GM21825 (cell line): ENCODE data around the gene ENTPD1.

Experiments
- ATAC-seq: cut with Tn5 transposase; IDR thresholded peaks from one replicate; pipeline ENCODE4 v1.9.1; 2021; ENCODE audit warnings: mild to moderate bottlenecking, moderate library complexity; ENCODE audit not compliant: unreplicated experiment

The ENTPD1 gene

DNA sequence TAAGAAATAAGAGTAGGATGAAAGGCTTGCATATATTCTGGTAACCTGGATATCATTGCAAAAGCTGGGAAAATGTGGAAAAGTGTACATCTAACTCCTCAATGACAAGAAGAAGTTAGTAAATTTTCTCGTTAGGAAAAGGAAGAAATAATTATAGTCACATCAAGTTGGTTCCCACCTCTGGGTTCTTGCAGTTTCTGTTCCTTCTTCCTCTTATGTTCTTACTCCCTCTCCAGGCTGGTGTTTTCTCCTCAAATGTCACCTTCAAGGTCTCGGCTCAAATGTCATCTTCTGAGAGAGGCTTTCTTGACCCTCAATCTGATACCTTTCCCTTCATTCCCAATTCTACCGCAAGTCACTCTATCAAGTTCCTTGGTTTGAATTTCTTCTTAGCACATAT is 64.4 kb downstream of the ENTPD1 start:
- peak; percentile 52 for ATAC-seq

GRCh38 chr10:95821720-95822119 is 65.8 kb downstream of the ENTPD1 start:
- ATAC-seq: no peak

GRCh38 chr10:95830044-95830443 is 74.1 kb downstream of the ENTPD1 start:
- no peak for ATAC-seq

DNA sequence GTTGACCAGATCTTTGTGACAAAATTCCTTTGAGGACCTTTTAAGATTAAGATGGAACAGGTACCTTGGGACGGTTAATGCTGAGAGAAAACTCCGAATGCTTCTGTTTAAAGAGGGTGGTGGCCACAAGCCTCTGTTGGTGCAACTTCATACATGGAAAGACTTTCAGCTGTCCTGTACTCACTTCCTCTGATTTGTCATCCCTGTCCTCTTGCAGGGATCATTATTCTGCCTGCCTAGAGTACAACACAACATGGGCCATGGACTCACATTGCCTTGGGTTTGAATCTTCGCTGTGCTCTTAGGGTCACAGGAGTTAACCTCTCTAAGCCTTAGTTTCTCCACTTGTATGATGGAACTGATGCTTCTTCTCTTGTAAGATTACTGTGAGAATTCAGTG is 75.1 kb downstream of the ENTPD1 start:
- ATAC-seq: no peak

GRCh38 chr10:95831515-95831914 is 75.6 kb downstream of the ENTPD1 start:
- no peak for ATAC-seq

DNA sequence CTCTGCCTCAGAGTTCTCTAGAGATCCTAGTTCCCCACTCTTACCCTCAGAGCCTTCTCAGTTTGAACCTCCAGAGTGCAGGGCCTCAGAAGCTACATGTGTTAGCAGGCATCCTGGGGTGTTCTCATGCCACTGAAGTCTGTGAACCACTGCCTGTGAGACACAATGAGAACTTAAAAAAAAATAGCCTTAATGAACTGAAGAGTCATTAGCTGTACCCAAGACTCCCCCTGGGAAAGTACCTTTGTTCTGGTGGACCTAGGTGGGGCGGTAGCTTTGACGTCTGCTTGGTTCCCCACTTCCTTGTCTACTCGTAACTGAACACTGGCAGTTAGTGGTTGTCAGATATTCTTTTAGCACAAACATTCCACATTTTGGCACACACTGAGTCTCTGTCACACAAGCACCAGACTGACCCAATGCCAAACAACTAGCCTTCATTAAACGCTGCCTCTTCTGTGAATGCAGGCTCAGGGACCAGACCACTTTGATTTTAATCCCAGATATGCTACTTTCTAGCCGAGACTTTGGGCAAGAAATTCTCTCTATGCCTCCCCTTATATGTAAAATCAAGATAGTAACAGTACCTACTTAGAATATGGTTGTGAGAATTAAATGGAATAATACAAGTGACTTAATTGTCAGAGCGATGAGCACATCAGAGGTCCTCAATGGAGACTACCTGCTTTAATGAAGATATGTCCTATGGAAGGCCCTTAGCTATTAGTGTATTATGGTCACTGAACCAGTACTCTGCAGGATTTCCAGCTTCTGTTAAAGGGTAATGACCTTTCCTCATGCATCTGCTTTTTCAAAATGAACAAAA is 76.5 kb downstream of the ENTPD1 start:
- ATAC-seq: peak; percentile 76

- no peak for ATAC-seq
Measured at GRCh38 chr10:95833042-95833610, 77.2 kb downstream of the ENTPD1 start.

GRCh38 chr10:95834406-95834805 is 78.4 kb downstream of the ENTPD1 start:
- no peak for ATAC-seq

- no peak for ATAC-seq
Measured at GRCh38 chr10:95835149-95835860, 79.3 kb downstream of the ENTPD1 start.

DNA sequence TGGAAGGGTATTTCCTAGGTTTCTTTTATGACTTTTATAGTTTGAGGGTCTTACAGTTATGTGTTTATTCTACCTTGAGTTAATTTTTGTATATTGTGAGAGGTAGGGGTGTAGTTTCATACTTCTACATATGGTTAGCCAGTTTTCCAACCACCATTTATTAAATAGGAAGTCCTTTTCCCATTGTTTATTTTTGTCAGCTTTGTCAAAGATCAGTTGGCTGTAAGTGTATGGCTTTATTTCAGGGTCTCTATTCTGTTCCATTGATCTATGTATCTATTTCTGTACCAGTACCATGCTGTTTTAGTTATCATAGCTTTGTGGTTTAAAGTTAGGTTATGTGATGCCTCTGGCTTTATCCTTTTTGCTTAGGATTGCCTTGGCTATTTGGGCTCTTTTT is 79.9 kb downstream of the ENTPD1 start:
- ATAC-seq: no peak

DNA sequence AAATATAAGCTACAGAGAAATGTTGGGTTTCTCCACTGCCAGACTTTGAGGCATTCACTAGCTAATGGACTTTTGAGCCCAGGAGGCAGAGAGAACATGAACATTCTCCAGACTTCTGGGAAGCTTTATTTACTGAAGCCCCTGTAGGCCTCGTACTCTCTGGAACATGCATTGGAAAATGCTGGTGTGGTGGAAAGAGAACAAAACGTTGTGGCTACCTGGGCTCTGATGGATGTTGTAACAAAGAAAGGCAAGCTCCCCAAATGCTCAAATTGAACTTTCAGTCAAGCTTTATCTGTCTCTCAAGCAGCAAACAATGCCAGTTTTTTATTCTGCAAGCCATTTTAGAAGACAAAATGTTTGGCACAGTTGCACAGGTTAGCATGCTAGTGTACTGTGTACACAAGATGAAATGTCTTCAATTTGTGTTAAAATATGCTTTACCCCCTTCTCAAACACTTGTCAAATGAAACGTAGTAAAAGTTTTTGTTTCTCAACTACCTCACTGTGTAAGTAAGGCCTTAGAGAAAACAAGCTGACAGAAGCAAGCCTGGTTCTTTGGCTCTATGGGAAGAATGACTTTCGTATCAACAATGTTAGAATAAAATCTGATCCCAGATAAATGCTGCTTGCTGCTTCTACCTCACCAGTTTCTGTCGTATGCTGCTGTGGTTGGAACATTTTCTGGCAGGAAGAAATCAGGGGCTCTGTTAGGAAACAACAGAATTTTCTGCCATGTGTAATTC is 80.8 kb downstream of the ENTPD1 start:
- ATAC-seq: no peak

- no peak for ATAC-seq
Measured at GRCh38 chr10:95837356-95837776, 81.4 kb downstream of the ENTPD1 start.

- no peak for ATAC-seq
Measured at GRCh38 chr10:95837783-95838182, 81.8 kb downstream of the ENTPD1 start.

GRCh38 chr10:95840121-95840520 is 84.2 kb downstream of the ENTPD1 start:
- no peak for ATAC-seq

DNA sequence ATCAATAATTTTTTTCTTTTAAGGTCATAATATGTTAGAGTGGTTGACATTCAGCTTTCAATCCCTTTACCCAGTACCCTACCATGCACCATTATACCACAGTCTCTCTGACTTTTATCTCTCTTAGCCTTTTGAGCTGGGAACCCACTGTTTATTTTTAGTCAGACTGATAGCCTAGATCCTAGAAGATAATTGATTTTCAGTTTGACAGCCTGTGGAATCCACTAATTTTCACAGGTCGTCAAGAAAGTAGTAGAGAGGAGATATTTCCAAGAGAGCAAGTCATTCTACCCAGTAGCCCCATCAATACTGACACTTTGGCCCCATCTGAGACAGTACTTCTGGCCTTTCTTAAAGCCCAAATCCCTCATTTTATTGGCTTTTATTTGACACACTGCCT is 84.7 kb downstream of the ENTPD1 start:
- ATAC-seq: no peak

GRCh38 chr10:95841661-95842498 is 85.9 kb downstream of the ENTPD1 start:
- ATAC-seq: no peak

DNA sequence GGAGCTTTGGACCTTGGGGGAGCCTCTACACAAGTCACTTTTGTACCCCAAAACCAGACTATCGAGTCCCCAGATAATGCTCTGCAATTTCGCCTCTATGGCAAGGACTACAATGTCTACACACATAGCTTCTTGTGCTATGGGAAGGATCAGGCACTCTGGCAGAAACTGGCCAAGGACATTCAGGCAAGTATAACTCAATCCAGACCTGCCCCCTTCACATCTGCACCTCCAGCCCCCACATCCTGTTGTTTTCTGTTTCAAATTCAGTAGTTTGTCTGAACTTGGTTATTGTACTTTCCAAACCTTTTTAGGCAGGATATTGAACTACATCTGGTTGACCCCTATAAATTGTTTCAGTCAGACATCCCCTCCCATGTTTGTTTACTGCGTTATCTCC is 89.4 kb downstream of the ENTPD1 start:
- ATAC-seq: no peak

GRCh38 chr10:95847007-95847406 is 91.0 kb downstream of the ENTPD1 start:
- no peak for ATAC-seq

DNA sequence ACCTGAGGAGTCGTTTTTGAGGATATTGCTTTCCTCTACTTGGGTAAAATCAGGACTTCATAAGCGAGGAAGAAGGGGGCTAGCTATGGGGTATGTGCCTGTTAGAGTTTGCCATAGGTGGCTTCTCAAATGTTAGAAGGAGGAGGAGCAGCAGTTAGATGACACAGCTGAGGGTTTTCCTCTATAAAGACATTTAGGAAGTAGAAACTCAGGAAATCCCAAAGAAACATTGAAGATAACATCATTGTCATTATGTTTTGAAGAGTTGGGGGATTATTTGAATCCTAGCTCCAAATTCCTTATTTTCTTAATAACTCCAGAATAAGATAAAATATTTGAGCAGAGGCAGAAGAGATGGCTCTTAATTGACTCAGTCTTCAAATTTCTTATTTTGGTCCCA is 92.9 kb downstream of the ENTPD1 start:
- no peak for ATAC-seq

DNA sequence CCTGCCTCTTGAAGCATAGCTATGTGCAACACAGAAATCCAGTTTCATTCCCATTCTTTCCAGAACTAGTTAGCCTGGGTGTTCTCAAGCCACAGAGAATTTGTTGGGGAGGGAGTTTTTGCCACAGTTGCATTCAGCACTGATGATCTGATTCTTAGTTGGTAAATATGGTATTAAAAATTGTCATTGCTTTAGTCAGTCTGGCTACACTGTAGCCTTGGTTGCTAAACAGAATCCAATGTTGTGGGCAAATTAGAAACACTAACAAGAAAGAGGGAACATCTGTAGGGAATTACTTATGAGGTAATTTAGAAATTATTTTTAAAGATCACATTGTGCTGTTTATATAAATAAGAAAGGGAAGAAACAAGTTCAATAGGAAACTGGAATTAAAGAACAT is 94.8 kb downstream of the ENTPD1 start:
- ATAC-seq: no peak
